GM21515 (cell line): Measurements from ENCODE around the gene SLC27A6.

Experiments
- ATAC-seq: cut with Tn5 transposase; IDR thresholded peaks from one replicate; pipeline ENCODE4 v1.9.1; 2021; ENCODE audit not compliant: unreplicated experiment

SLC27A6 gene

GRCh38 chr5:129057329-129057728 lies 92.0 kb downstream of the SLC27A6 start:
- no peak for ATAC-seq

GRCh38 chr5:129061849-129062248 lies 96.6 kb downstream of the SLC27A6 start:
- no peak for ATAC-seq

GRCh38 chr5:129063483-129064113 lies 98.3 kb downstream of the SLC27A6 start:
- no peak for ATAC-seq

GRCh38 chr5:129065721-129066120 lies 100.4 kb downstream of the SLC27A6 start:
- no peak for ATAC-seq

- no peak for ATAC-seq
Observed at GRCh38 chr5:129067745-129068144, 102.5 kb downstream of the SLC27A6 start.

- ATAC-seq, result peak; percentile 79
Observed at GRCh38 chr5:129069292-129069691, 104.0 kb downstream of the SLC27A6 start.

- ATAC-seq, result no peak
Observed at GRCh38 chr5:129073111-129073510, 107.8 kb downstream of the SLC27A6 start.

GRCh38 chr5:129074903-129075302 lies 109.6 kb downstream of the SLC27A6 start:
- no peak for ATAC-seq

- ATAC-seq, result no peak
Observed at GRCh38 chr5:129077433-129078075, 112.3 kb downstream of the SLC27A6 start.

- no peak for ATAC-seq
Observed at GRCh38 chr5:129078247-129078646, 113.0 kb downstream of the SLC27A6 start.

GRCh38 chr5:129078660-129079059 lies 113.4 kb downstream of the SLC27A6 start:
- ATAC-seq, result no peak

- ATAC-seq, result no peak
Observed at GRCh38 chr5:129079496-129079895, 114.2 kb downstream of the SLC27A6 start.

- no peak for ATAC-seq
Observed at GRCh38 chr5:129080766-129081165, 115.5 kb downstream of the SLC27A6 start.

- no peak for ATAC-seq
Observed at GRCh38 chr5:129082225-129083136, 117.2 kb downstream of the SLC27A6 start.
